H1 (cell line): ENCODE measurements around the gene UBE4B. TPM values are rescaled to one million over a fixed set of nuclear protein-coding genes. Genes with fewer than 3 reads are reported as not detected.

Experiments used
- KDM4A ChIP-seq: IDR thresholded peaks from one replicate; pipeline ENCODE4 v1.7.1; 2012; ENCODE audit warnings: low read depth, mild to moderate bottlenecking, moderate library complexity, low read length, inconsistent platforms; ENCODE audit not compliant: severe bottlenecking
- ZNF274 ChIP-seq: IDR thresholded peaks from 2 replicates; pipeline ENCODE4 v1.7.0; 2012; ENCODE audit warnings: low read length, borderline replicate concordance; ENCODE audit errors: extremely low read depth
- polyA plus RNA-seq, 7 experiments: library from polyadenylated mRNA; depleted of rRNA in 3 of 7; stranded (reverse) in 5 of 7; unstranded in 2 of 7; fragments of >200 nt in 5 of 7; fragments of 200-250 nt in 2 of 7; gene quantifications; 1 replicate in 5 of 7; 2 replicates in 1 of 7; 4 replicates in 1 of 7; pipeline versions ENCODE4 v1.2.1 to v1.2.3, GENCODE V29; 2011 to 2013; ENCODE audit warnings: missing spikeins in 2 of 7, mixed read lengths in 2 of 7
- total RNA-seq: library from RNA; stranded (reverse); fragmentation: NEBNext Ultra II Directional; extraction: Animal tissue kit (Norgen Biotek cat#: 25700); gene quantifications from 2 replicates; pipeline ENCODE4 v1.2.1, GENCODE V29; 2021

Gene UBE4B
- total and polyA plus RNA-seq, 2 of the 8 experiments (the other 6 are each of a cell fraction or from before 2014, with no cell fraction given) = 24.5 to 90.1 TPM

DNA sequence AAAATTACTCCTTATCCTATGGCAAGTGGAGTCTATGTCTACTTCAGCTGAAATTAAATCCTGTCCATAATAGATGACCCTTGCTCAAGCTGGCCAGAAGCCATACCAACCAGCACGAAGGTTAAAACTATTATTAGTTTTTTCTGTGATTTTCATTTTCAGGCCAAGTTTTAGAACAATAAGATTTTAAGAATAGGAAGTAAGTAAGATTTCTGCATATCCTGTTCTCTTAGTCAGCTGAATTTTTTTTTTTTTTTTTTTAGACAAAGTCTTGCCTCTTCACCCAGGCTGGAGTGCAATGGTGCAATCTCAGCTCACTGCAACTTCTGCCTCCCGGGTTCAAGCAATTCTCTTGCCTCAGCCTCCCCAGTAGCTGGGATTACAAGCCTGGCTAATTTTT is 41.8 kb upstream of the UBE4B start (continued):
- TF ChIP-seq ZNF274 (no peak), KDM4A (no peak)
